Bronchial epithelial cell (primary cell): Measurements from ENCODE around the gene BAZ1A. TPM values are rescaled to one million over a fixed set of nuclear protein-coding genes. Genes with fewer than 3 reads are reported as not detected.

Source experiments
- DNase-seq: peaks from one replicate; pipeline ENCODE4 v3.0.0-alpha.2; 2010; ENCODE audit warnings: low read depth
- FAIRE-seq: peaks from 2 replicates; lab custom pipeline; 2011; peaks lifted over from hg19 to GRCh38; lab: Jason Lieb, UNC
- H3K27me3 ChIP-seq: 2 replicates; pipeline ENCODE4 v1.5.1; 2011; ENCODE audit warnings: low read length; ENCODE audit not compliant: control insufficient read depth, insufficient read depth
- H3K36me3 ChIP-seq: 2 replicates; pipeline ENCODE4 v1.5.1; 2011; ENCODE audit warnings: low read length; ENCODE audit not compliant: control insufficient read depth, insufficient read depth
- H3K4me3 ChIP-seq: 2 replicates; pipeline ENCODE4 v1.5.1; 2011; ENCODE audit warnings: mild to moderate bottlenecking, low read depth, low read length, control low read depth
- total RNA-seq: library from RNA; depleted of rRNA; stranded (reverse); fragments of >200 nt; gene quantifications from 2 replicates; pipeline ENCODE4 v1.2.1, GENCODE V29; 2014
- TF ChIP-seq, protein P1 (sequence below): IDR thresholded peaks from 2 replicates; pipeline ENCODE4 v1.5.1; 2011; ENCODE audit warnings: mild to moderate bottlenecking, moderate library complexity, low read length, control low read depth, inconsistent platforms; ENCODE audit not compliant: insufficient read depth, severe bottlenecking

The BAZ1A gene
- total RNA-seq, 1 donor from 2014 or later: 35.0 TPM

DNA sequence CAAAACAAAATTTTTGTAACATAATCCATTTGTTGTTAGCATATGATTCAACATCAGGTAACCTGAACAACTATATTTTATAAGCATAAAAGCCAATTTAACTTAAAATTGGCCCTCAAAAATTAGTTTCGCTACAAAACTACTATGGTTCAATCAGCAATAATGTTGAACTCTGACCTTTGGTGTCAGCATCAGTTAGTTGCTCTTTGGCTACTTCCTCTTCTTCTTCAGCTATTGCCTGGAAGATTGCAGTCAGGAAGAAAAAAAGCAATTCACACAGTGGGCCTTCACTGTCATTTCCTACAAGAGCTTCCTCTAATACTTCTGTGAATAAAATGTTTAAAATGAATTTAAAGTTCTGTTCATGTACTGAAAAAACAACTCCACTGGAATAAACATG, 82.6 kb downstream of the BAZ1A start:
- Histone ChIP-seq H3K36me3 (peaks cover 13% of the 10 kb centered on the region), H3K27me3 (no peaks in the 10 kb centered on the region), H3K4me3 (no peak overlapping the region)

DNA sequence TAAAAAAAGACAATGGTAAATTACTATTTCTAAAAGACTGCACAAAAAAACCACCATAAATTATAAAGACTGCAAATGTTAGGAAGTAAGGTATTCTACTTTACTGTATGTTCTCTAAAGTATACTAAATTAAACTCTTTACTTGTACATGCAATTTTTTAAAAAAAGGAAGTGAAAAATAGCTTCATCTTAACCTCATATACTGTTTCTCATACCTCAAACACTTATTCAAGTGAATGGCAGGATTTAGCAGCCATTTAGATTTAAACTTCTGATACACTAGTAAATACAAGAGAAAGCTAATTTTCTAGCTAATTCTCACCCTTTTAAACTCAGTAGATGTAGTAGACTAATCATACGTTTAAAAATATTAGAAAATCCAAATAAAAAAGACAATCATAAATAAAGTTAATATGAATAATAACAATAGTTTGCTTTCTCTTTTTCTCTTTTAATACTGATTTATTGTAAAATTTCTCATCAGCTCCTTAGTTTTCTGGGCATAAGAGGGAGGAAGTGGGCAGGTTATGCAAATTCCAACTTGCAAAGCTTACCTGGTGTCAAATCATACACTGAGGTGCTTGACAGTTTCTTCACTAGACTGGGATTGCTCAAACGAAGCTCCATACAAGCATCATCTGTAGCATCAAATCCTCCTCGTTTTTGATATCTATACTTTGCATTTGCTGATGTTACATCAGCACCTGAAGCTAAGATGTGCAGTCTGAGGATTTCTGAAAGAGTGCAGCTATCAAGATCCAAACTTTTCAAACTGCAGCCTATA, 89.7 kb downstream of the BAZ1A start:
- Histone ChIP-seq H3K36me3 (peaks cover 9% of the 10 kb centered on the region), H3K4me3 (no peak overlapping the region), H3K27me3 (no peaks in the 10 kb centered on the region)
- TF ChIP-seq, protein P1, sequence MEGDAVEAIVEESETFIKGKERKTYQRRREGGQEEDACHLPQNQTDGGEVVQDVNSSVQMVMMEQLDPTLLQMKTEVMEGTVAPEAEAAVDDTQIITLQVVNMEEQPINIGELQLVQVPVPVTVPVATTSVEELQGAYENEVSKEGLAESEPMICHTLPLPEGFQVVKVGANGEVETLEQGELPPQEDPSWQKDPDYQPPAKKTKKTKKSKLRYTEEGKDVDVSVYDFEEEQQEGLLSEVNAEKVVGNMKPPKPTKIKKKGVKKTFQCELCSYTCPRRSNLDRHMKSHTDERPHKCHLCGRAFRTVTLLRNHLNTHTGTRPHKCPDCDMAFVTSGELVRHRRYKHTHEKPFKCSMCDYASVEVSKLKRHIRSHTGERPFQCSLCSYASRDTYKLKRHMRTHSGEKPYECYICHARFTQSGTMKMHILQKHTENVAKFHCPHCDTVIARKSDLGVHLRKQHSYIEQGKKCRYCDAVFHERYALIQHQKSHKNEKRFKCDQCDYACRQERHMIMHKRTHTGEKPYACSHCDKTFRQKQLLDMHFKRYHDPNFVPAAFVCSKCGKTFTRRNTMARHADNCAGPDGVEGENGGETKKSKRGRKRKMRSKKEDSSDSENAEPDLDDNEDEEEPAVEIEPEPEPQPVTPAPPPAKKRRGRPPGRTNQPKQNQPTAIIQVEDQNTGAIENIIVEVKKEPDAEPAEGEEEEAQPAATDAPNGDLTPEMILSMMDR: no peak
- no peak for FAIRE-seq
- no peak for DNase-seq

More for the DNA sequence above, 82.6 kb downstream of the BAZ1A start:
- TF ChIP-seq, protein P1: no peak
- DNase-seq (no peak), FAIRE-seq (no peak)

DNA sequence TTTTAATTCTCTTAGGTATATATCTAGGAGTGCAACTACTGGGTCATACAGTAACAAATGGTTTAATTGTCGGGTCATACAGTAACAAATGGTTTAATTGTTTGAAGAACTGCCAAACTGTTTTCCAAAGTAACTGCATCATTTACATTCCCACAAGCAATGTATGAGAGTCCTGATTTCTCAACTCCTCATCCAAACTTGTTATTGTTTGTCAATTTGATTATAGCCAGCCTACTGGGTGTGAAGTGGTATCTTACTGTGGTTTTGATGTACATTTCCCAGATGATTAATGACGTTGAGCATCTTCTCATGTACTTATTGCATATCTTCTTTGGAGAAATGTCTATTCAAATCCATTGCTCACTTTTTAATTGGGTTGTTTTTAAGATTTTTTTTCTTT, 93.1 kb downstream of the BAZ1A start:
- H3K36me3 ChIP-seq: peaks cover 6% of the 10 kb centered on the region
- FAIRE-seq (no peak), DNase-seq (peak; percentile 37)
- H3K4me3 ChIP-seq: no peak overlapping the region
- H3K27me3 ChIP-seq: no peaks in the 10 kb centered on the region
- TF ChIP-seq, protein P1: no peak

DNA sequence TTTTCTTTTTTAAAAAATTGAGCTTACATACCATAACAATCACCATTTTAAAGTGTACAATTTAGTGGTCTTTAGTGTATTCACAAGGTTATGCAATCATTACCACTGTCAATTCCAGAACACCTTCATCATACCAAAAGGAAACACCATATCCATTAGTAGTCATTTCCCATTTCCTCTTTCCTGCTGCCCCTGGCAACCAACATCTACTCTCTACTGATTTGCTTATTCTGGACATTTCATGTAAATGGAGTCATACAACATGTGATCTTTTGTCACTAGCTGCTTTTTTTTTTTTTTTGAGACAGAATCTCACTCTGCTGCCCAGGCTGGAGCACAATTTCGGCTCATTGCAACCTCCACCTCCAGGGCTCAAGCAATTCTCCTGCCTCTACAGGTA, 93.9 kb downstream of the BAZ1A start:
- peak; percentile 97 for DNase-seq
- peaks cover 10% of the 10 kb centered on the region for H3K36me3 ChIP-seq

DNA sequence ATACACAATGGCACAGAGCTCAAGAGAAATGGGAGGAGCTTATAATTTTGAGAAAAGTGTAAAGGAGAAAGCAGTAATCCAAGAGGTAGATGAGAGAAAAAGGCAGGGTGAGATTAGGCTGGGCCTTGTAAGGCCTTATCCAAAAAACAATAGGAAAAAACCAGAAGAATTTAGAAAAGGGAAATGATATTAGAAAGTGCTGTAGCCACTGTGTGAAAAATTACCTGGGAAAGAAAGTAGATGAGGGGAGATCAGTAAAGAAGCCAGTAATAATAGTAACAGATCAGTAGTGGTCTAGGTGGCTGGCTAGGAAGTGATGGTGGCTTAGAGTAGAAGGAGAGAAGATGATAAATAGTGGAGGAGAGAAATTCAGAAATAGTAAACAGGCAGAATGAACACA, 94.5 kb downstream of the BAZ1A start:
- no peak overlapping the region for H3K4me3 ChIP-seq
- peaks cover 7% of the 10 kb centered on the region for H3K36me3 ChIP-seq
- no peak for DNase-seq
- FAIRE-seq: no peak
- TF ChIP-seq, protein P1: no peak
- no peaks in the 10 kb centered on the region for H3K27me3 ChIP-seq

More for the DNA sequence above, 93.9 kb downstream of the BAZ1A start:
- TF ChIP-seq, protein P1: no peak
- H3K4me3 ChIP-seq: no peak overlapping the region
- no peak for FAIRE-seq
- no peaks in the 10 kb centered on the region for H3K27me3 ChIP-seq
